Activated CD8-positive, alpha-beta memory T cell treated with anti-CD3 and anti-CD28 coated beads, Interleukin-2, amount 50 U/mL, for 1 hour (primary cell): Measurements from ENCODE around the gene DBT.
"Not testable (repeated sequence)": the region's sequence is repeated elsewhere in the genome, so short reads cannot be mapped to it uniquely, and the experiment has no call there.

Source experiments
- DNase-seq: peaks from one replicate; pipeline ENCODE4 v3.0.0-alpha.2; 2020; ENCODE audit errors: extremely low read depth

Gene DBT

DNA sequence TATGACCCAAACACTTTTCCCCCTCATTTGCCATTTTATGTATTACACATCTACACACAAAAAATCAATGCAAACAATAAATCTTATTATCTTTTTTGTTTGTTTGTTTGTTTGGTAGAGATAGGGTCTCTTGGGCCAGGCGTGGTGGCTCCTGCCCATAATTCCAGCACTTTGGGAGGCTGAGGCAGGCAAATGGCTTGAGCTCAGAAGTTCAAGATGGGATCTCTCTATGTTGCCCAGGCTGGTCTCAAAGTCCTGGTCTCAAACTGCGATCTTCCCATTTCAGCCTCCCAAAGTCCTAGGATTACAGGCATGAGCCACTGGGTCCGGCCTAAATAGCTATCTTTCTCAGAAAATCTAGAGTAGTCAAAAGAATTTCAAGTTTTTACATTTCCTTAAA is 1.2 kb upstream of the DBT start:
- no peak for DNase-seq

DNA sequence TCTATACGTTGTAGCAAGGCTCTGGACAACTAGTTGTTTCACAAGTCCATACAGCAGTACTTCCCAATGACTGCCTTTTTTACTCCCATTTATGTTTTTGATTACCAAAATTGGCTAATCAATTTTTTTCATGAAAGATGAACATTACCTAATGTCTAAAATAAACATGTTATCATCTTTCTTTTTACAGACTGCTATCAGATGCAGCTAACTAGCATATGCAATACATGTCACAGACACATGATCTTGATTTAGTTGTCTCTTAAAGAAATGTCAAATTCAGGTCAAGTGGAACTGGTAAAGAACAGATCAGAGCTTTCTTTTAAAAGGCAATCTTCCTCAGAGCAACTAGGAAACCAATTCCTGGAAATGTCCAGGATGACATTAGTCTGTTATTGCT is 630 bp upstream of the DBT start:
- DNase-seq = no peak

- no peak for DNase-seq
Measured at GRCh38 chr1:100249155-100249536, 488 bp downstream of the DBT start.

GRCh38 chr1:100246738-100247137 is 2.9 kb downstream of the DBT start:
- no peak for DNase-seq

GRCh38 chr1:100240631-100241030 is 9.0 kb downstream of the DBT start:
- no peak for DNase-seq

GRCh38 chr1:100239961-100240360 is 9.7 kb downstream of the DBT start:
- DNase-seq = no peak

DNA sequence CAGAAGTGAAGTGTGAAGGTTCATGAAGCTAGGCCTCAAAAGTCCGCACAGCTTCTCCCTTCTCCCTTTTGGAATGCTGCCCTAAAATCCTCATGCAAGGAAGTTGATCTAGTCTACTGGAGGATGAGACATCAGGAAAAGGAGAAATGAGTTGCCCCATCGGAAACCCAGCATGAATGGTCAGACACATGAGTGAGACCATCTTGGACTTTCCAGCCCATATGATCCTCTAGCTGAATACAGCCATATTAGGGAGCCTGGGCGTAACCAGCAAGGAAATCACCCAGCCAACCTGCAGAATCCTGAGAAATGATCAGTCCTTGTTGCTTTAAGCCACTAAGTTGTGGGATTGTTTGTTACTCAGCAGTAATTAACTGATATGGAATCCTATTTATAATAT is 12.5 kb downstream of the DBT start:
- no peak for DNase-seq

GRCh38 chr1:100234432-100234831 is 15.2 kb downstream of the DBT start:
- DNase-seq = no peak

DNA sequence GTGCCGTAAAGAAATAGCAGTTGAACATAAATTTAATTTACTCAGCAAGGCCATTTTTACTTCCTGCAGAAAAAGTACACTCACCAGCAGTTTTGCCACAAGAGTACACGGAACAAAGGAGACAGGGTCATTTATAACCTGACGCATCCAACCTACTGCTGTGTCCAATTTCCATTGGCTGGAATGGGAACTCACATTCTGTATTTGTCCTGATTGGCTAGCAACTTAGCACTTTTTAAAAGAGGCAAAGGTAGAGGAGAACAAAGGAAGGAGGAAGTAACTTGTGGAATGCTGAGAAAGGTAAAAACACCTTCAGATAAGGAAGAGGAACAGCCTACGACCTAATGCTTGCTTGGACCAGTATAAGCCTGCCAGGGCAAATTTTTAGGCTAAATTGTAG is 16.1 kb downstream of the DBT start:
- not testable (repeated sequence) for DNase-seq

DNA sequence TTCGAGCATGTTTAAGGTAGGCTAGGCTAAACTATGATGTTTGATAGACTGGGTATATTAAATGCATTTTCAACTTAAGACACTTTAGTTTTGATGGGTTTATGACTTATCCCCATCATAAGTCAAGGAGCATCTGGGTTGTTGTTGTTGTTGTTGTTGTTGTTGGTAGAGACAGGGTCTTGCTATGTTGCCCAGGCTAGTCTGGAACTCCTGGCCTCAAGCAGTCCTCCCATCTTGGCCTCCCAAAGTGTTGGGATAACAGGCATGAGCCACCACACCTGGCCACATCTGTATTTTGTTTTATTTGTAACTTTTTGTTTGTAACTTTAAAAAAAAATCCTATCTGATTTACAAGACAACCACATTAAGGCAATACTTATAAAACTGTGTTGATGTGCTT is 17.5 kb downstream of the DBT start:
- DNase-seq = no peak

DNA sequence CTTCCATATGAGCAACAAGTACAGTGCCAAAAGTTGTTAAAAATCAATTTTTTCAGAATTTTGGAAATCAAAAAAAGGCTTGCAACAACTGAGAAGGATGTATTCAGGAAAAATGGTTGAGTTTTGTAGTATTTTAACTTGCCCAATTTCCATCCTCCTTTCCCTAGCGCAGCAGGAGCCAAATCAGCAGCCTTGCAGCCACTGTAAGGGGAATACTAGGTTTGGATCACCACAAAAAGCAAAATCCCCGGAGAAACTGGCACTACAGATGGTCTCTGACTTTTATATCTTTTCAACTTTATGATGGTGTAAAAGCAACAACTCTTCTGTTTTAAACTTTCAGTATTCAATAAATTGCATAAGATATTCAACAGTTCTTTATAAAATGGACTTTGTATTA is 17.9 kb downstream of the DBT start:
- no peak for DNase-seq

GRCh38 chr1:100230765-100231164 is 18.9 kb downstream of the DBT start:
- no peak for DNase-seq

DNA sequence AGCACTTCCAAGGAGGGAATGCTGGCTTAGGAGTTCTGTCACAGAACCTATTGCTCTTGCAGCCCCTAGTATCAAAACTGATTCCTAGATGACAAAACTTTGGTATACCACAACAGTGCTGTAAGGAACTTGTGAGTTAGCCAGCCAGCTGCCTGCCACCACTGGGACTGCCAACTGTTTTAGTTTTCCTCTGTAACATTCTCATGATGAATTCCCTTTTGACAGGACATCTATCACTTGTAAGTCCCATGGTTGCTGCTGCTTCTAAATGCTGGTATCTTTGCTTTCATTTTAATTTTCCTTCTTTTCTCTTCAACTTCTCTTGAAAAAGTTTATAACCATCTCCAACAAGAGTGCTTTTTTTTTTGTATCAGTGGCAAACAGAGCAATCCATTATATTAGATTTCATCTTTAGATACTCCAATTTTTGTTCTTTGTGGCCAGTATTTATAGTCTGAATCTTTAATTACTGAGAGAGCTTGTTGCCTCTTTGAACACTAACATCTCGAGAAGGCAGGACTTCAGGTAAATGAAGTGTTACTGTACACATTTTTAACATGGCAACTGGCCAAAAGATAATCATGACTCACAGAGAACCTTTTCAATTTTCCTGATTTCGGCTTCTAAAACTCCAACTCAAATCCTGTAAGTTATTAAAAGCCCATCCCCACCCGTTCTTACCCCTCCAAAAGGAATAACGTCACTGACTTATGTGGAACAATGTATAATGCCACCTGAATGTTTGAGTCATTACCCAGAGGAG is 19.8 kb downstream of the DBT start:
- DNase-seq = no peak

GRCh38 chr1:100222428-100222827 is 27.2 kb downstream of the DBT start:
- no peak for DNase-seq

DNA sequence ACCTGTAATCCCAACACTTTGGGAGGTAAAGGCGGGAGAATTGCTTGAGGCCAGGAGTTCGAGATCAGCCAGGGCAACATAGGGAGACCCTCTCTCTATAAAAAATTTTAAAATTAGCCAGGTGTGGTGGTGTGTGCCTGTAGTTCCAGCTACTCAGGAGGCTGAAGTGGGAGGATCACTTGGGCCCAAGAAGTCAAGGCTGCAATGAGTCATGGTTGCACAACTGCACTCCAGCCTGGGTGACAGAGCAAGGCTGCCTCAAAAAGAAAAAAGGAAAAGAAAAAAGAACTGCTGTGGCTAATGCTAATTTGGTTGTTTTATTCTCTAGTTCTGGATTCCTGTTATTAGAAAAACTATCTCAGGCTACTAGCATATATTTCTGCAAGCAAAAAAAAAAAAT is 29.8 kb downstream of the DBT start:
- no peak for DNase-seq

- DNase-seq = no peak
Measured at GRCh38 chr1:100219457-100219856, 30.2 kb downstream of the DBT start.

- no peak for DNase-seq
Measured at GRCh38 chr1:100217834-100218233, 31.8 kb downstream of the DBT start.

- no peak for DNase-seq
Measured at GRCh38 chr1:100215101-100215500, 34.5 kb downstream of the DBT start.

GRCh38 chr1:100213141-100213540 is 36.5 kb downstream of the DBT start:
- no peak for DNase-seq

GRCh38 chr1:100206301-100206700 is 43.3 kb downstream of the DBT start:
- DNase-seq = no peak

DNA sequence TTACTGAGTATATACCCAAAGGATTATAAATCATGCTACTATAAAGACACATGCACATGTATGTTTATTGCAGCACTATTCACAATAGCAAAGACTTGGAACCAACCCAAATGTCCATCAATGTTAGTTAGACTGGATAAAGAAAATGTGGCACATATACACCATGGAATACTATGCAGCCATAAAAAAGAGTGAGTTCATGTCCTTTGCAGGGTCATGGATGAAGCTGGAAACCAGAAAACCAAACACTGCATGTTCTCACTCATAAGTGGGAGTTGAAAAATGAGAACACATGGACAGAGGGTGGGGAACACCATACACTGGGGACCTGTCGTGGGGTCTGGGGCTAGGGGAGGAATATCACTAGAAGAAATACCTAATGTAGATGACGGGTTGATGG is 44.0 kb downstream of the DBT start:
- DNase-seq = not testable (repeated sequence)

- DNase-seq = not testable (repeated sequence)
Measured at GRCh38 chr1:100205103-100205502, 44.5 kb downstream of the DBT start.

GRCh38 chr1:100202703-100203102 is 46.9 kb downstream of the DBT start:
- not testable (repeated sequence) for DNase-seq

DNA sequence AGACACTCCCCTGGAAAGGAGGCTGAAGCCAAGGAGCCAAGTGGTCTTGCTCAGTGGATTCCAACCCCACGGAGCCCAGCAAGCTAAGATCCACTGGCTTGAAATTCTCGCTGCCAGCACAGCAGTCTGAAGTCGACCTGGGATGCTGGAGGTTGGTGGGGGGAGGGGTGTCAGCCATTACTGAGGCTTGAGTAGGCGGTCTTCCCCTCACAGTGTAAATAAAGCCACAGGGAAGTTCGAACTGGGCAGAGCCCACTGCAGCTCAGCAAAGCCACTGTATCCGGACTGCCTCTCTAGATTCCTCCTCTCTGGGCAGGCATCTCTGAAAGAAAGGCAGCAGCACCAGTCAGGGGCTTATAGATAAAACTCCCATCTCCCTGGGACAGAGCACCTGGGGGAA is 49.6 kb downstream of the DBT start:
- not testable (repeated sequence) for DNase-seq
